Mammary epithelial cell (primary cell): ENCODE data around the gene MAPK8.

Experiments used
- CTCF ChIP-seq, 2 donors: IDR thresholded peaks in 1 of 2; conservative IDR thresholded peaks in 1 of 2; 2 replicates each; pipeline ENCODE4 v1.5.1; 2011 to 2012; ENCODE audit warnings: inconsistent platforms in 2 of 2, low read length in 2 of 2, mild to moderate bottlenecking in 2 of 2, control low read depth in 1 of 2, low read depth in 1 of 2; ENCODE audit not compliant: insufficient read depth in 1 of 2; ENCODE audit errors: extremely low read depth in 1 of 2
- EZH2 ChIP-seq: IDR thresholded peaks from 2 replicates; pipeline ENCODE4 v1.6.1; 2012; ENCODE audit warnings: low read length, inconsistent platforms, borderline replicate concordance

GRCh38 chr10:48399056-48399541 lies 92.6 kb downstream of the MAPK8 start:
- TF ChIP-seq EZH2 (no peak), CTCF (conservative IDR thresholded peaks at IDR 0.05 in 1 of 2, IDR thresholded peaks at IDR 0.05 in 1 of 2; ENCODE audit: extremely low read depth in 1 of 2, insufficient read depth in 1 of 2, low read depth in 1 of 2, low read length in 2 of 2) (no peak)
